Natural killer cell (primary cell): Measurements from ENCODE around the gene RNGTT. TPM values are rescaled to one million over a fixed set of nuclear protein-coding genes. Genes with fewer than 3 reads are reported as not detected.

ENCODE experiments used
- ATAC-seq, 3 donors: fragments of 150-1000 bp in 2 of 3; fragments of 200-7000 bp in 1 of 3; cut with Tn5 transposase; 1 replicate in 1 of 3; 2 replicates in 2 of 3; pipeline ENCODE4 v1.10.0; 2021; ENCODE audit warnings: mild to moderate bottlenecking in 2 of 3, moderate library complexity in 2 of 3
- DNase-seq, 2 donors: peaks; one replicate each; pipeline versions ENCODE4 v3.0.0 to v3.0.0-alpha.2; 2013 to 2021; ENCODE audit warnings: mixed read lengths in 1 of 2
- H3K27ac ChIP-seq: one replicate; pipeline ENCODE4 v1.5.1; 2013; ENCODE audit warnings: mild to moderate bottlenecking, low read length
- H3K27me3 ChIP-seq: one replicate; pipeline ENCODE4 v1.6.1; 2013; ENCODE audit warnings: low read length; ENCODE audit not compliant: control insufficient read depth, insufficient read depth
- H3K36me3 ChIP-seq: one replicate; pipeline ENCODE4 v1.6.1; 2013; ENCODE audit warnings: low read length; ENCODE audit not compliant: control insufficient read depth, insufficient read depth
- H3K4me1 ChIP-seq: one replicate; pipeline ENCODE4 v1.6.1; 2013; ENCODE audit warnings: low read length; ENCODE audit not compliant: control insufficient read depth, insufficient read depth
- H3K4me3 ChIP-seq: one replicate; pipeline ENCODE4 v1.5.1; 2013; ENCODE audit warnings: low read length
- H3K9me3 ChIP-seq: one replicate; pipeline ENCODE4 v1.6.1; 2013; ENCODE audit warnings: low read length; ENCODE audit not compliant: control insufficient read depth, insufficient read depth
- H3K27ac Mint-ChIP-seq, 2 donors: one replicate each; pipeline ENCODE4 v1.8.0; 2022; ENCODE audit warnings: mild to moderate bottlenecking in 2 of 2, mixed read lengths in 2 of 2, moderate library complexity in 1 of 2
- H3K27me3 Mint-ChIP-seq, 2 donors: one replicate each; pipeline ENCODE4 v1.8.0; 2022; ENCODE audit warnings: low read depth in 2 of 2, mixed read lengths in 2 of 2
- H3K36me3 Mint-ChIP-seq: one replicate; pipeline ENCODE4 v1.8.0; 2022; ENCODE audit warnings: mixed read lengths
- H3K4me1 Mint-ChIP-seq, 2 donors: one replicate each; pipeline ENCODE4 v1.8.0; 2022; ENCODE audit warnings: mixed read lengths in 2 of 2
- H3K4me3 Mint-ChIP-seq: one replicate; pipeline ENCODE4 v1.8.0; 2022; ENCODE audit warnings: mild to moderate bottlenecking, moderate library complexity, mixed read lengths
- H3K9me3 Mint-ChIP-seq, 2 donors: one replicate each; pipeline ENCODE4 v1.8.0; 2022; ENCODE audit warnings: mixed read lengths in 2 of 2
- WGBS: methylation state at CpG from one replicate; pipeline ENCODE4 v1.1.7; 2013; ENCODE audit warnings: missing lambda C conversion rate; ENCODE audit not compliant: insufficient coverage; 5-methylcytosine and 5-hydroxymethylcytosine counted together
- intact Hi-C: fragments of 100-400 bp; cut with micrococcal nuclease; formaldehyde crosslinking; loops from one replicate; pipeline ENCODE4 v1.14.2; 2022
- total RNA-seq, 4 donors: library from RNA; stranded (reverse); fragments of 120-200 nt in 1 of 4; gene quantifications; one replicate each; pipeline versions ENCODE4 v1.2.3 to v1.2.4, GENCODE V29; 2013 to 2022
- TF ChIP-seq, protein P1 (sequence below): fragments of 200-600 bp; IDR thresholded peaks from one replicate; pipeline ENCODE4 v1.8.0; 2022; ENCODE audit warnings: antibody characterized with exemption

Gene RNGTT
- total RNA-seq, 3 donors from 2014 or later (not counting 1 experiment from before 2014, with no cell fraction given): 23.1 to 27.2 (median 23.1) TPM

DNA sequence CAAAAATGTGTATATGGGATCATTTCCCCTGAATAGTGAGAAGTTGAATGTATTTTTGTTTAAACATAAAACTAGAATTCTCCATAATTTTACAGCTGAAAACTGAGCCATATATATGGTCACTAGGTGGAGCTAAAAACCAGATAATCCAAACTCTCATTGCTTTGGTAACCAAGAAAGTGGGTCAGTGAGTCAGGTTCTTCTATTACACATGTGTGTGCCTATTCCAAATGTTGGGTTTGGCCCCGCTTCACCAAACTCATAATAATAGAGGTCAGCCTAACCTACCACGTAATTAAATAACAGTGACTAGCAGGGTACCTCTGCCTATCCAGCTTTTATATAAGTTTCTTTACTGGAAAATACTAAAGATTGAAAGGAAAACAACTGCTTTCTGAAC is 19.3 kb upstream of the RNGTT start:
- WGBS: 0% methylated on average over 1 of the region's 2 CpGs

DNA sequence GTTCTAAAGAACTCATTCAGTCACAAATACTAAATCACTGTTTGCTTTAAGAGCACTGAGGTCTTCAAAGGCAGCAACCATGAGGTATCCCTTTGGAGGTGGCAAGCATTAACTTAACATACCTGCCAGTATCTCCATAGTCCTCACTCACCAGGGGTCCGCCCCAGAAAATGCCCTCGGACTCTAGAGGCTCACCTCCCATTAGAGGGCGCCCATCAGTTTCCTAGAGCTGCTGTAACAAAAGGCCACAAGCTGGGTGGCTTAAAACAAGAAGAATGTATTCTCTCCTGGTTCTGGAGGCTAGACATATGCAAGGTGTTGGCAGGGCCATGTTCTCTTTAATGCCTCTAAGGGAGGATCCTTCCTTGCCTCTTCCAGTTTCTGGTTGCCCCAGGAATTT is 12.0 kb upstream of the RNGTT start:
- Histone ChIP-seq H3K4me1 (no peaks in the 10 kb centered on the region), H3K4me3 (no peak overlapping the region), H3K27ac (no peak overlapping the region), H3K27me3 (no peaks in the 10 kb centered on the region), H3K36me3 (no peaks in the 10 kb centered on the region), H3K9me3 (no peaks in the 10 kb centered on the region)
- Mint-ChIP-seq H3K36me3 (no peaks in the 10 kb centered on the region), H3K27me3 (peaks cover 0 to 5% of the 10 kb centered on the region in 2 donors), H3K4me3 (no peak overlapping the region), H3K4me1 (no peaks in the 10 kb centered on the region), H3K9me3 (no peaks in the 10 kb centered on the region), H3K27ac (no peak overlapping the region)
- TF ChIP-seq, protein P1, sequence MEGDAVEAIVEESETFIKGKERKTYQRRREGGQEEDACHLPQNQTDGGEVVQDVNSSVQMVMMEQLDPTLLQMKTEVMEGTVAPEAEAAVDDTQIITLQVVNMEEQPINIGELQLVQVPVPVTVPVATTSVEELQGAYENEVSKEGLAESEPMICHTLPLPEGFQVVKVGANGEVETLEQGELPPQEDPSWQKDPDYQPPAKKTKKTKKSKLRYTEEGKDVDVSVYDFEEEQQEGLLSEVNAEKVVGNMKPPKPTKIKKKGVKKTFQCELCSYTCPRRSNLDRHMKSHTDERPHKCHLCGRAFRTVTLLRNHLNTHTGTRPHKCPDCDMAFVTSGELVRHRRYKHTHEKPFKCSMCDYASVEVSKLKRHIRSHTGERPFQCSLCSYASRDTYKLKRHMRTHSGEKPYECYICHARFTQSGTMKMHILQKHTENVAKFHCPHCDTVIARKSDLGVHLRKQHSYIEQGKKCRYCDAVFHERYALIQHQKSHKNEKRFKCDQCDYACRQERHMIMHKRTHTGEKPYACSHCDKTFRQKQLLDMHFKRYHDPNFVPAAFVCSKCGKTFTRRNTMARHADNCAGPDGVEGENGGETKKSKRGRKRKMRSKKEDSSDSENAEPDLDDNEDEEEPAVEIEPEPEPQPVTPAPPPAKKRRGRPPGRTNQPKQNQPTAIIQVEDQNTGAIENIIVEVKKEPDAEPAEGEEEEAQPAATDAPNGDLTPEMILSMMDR: no peak
- 69% methylated on average over 3 of the region's 3 CpGs for WGBS
- ATAC-seq: no peak
- intact Hi-C loops: no loop called here
- DNase-seq: no peak

More for the DNA sequence above, 19.3 kb upstream of the RNGTT start:
- H3K36me3 Mint-ChIP-seq: no peaks in the 10 kb centered on the region
- TF ChIP-seq, protein P1: peak; percentile 84
- H3K4me1 Mint-ChIP-seq: peaks cover 0 to 5% of the 10 kb centered on the region in 2 donors
- Histone ChIP-seq H3K4me1 (no peaks in the 10 kb centered on the region), H3K36me3 (no peaks in the 10 kb centered on the region), H3K4me3 (no peak overlapping the region), H3K9me3 (no peaks in the 10 kb centered on the region), H3K27me3 (no peaks in the 10 kb centered on the region), H3K27ac (no peak overlapping the region)
- intact Hi-C loops: loop anchor here (1.0 to 2.0 kb wide), 4 partner anchors 164 to 628 kb away; partner anchors contain the start of gene PM20D2
- ATAC-seq (peak; percentile 86 to 99 (median 94)), DNase-seq (peak in 1 of 2 donors; percentile 81)
- H3K4me3 Mint-ChIP-seq: no peak overlapping the region
- H3K27ac Mint-ChIP-seq: no peak overlapping the region
- no peaks in the 10 kb centered on the region for H3K9me3 Mint-ChIP-seq
- H3K27me3 Mint-ChIP-seq: peaks cover 0 to 3% of the 10 kb centered on the region in 2 donors

DNA sequence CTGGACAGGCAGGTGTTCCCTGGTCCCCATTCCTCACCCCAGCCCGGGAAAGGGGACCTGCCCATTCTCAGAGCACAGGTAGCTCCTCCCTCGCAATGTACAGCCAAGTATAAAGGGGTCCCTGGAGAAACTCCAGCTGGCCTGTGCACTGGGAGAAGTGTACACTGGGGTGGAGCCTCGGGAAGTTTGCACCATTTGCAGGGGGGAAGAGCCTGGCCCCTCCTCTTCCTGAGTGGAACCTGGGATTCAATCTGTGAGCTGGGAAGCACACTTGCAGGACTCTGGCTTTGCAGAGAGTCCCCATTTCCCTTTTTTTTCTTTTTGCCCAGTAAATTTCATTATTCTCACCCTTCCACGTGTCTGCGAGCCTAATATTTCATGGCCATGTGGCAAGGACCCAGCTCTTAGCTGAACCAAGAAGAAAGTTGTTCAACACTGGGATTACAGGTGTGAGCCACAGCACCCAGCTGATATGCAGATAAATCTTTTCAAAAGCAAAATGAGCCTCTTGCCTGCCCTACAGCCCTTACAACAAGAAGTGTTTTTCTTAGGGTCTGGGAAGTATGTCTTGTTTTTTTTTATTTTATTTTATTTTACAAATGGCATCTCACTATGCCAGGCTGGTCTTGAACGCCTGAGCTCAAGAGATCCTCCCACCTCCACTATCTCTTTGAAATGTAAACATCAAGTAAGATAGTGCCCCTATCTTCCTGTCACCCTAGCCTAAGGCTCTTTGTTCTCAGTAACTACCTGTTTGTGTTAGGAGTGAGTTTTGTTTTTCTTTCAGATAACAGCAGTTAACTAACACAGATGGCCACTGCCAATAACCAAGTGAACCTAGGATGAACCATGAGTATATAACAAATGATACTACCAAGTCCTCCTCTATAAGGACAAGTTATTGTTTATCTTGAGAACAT is 9.3 kb upstream of the RNGTT start:
- no peak overlapping the region for H3K4me3 Mint-ChIP-seq
- Histone ChIP-seq H3K36me3 (no peaks in the 10 kb centered on the region), H3K4me1 (no peaks in the 10 kb centered on the region), H3K27ac (no peak overlapping the region), H3K4me3 (no peak overlapping the region), H3K27me3 (no peaks in the 10 kb centered on the region), H3K9me3 (peaks cover 6% of the 10 kb centered on the region)
- H3K36me3 Mint-ChIP-seq: peaks cover 15% of the 10 kb centered on the region
- peaks cover 3 to 4% of the 10 kb centered on the region in 2 donors for H3K9me3 Mint-ChIP-seq
- TF ChIP-seq, protein P1: no peak
- H3K27ac Mint-ChIP-seq: no peak overlapping the region
- DNase-seq (no peak), ATAC-seq (no peak)
- no peaks in the 10 kb centered on the region for H3K4me1 Mint-ChIP-seq
- 69% methylated on average over 6 of the region's 6 CpGs for WGBS
- intact Hi-C loops: no loop called here
- peaks cover 0 to 5% of the 10 kb centered on the region in 2 donors for H3K27me3 Mint-ChIP-seq
